Purkinje cell (primary cell): Measurements from ENCODE around the gene LCMT2. TPM values are rescaled to one million over a fixed set of nuclear protein-coding genes. Genes with fewer than 3 reads are reported as not detected.

Experiments
- polyA plus RNA-seq: library from polyadenylated mRNA; unstranded; fragments of >200 nt; fragmentation: Nextera tagmentation; gene quantifications from 2 replicates; pipeline ENCODE4 v1.2.1, GENCODE V29; 2014

The LCMT2 gene, protein sequence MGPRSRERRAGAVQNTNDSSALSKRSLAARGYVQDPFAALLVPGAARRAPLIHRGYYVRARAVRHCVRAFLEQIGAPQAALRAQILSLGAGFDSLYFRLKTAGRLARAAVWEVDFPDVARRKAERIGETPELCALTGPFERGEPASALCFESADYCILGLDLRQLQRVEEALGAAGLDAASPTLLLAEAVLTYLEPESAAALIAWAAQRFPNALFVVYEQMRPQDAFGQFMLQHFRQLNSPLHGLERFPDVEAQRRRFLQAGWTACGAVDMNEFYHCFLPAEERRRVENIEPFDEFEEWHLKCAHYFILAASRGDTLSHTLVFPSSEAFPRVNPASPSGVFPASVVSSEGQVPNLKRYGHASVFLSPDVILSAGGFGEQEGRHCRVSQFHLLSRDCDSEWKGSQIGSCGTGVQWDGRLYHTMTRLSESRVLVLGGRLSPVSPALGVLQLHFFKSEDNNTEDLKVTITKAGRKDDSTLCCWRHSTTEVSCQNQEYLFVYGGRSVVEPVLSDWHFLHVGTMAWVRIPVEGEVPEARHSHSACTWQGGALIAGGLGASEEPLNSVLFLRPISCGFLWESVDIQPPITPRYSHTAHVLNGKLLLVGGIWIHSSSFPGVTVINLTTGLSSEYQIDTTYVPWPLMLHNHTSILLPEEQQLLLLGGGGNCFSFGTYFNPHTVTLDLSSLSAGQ
- polyA plus RNA-seq: 1.9 and 3.5 TPM in 2 replicates

DNA sequence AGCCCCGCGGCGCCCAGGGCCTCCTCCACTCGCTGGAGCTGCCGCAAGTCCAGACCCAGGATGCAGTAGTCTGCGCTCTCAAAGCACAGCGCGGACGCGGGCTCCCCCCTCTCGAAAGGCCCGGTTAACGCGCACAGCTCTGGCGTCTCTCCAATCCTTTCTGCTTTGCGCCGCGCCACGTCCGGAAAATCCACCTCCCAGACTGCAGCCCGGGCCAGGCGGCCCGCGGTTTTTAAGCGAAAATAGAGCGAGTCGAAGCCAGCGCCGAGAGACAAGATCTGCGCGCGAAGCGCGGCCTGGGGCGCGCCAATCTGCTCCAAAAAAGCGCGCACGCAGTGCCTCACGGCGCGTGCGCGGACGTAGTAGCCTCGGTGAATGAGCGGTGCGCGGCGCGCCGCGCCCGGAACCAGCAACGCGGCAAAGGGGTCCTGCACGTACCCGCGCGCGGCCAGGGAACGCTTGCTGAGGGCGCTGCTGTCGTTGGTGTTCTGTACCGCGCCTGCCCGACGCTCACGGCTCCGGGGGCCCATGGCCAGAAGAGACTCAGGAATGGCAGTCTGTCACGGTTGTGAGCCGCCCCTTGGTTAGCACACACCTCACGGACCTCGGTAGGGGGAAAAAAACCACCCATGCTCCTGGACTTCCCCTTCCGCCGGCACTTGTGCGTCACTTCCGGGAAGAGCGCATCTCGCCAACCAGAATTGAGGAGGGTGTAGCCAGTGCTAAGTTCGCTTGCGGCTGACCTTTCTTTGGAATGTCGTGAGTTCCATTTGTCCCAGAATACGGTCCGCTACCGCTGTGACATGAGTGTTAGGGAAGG is at the start of gene LCMT2:
LCMT2 (minus strand) TSS at position 614 of the 820 bp plus-strand sequence; CDS start at position 530, 84 bp downstream.

DNA sequence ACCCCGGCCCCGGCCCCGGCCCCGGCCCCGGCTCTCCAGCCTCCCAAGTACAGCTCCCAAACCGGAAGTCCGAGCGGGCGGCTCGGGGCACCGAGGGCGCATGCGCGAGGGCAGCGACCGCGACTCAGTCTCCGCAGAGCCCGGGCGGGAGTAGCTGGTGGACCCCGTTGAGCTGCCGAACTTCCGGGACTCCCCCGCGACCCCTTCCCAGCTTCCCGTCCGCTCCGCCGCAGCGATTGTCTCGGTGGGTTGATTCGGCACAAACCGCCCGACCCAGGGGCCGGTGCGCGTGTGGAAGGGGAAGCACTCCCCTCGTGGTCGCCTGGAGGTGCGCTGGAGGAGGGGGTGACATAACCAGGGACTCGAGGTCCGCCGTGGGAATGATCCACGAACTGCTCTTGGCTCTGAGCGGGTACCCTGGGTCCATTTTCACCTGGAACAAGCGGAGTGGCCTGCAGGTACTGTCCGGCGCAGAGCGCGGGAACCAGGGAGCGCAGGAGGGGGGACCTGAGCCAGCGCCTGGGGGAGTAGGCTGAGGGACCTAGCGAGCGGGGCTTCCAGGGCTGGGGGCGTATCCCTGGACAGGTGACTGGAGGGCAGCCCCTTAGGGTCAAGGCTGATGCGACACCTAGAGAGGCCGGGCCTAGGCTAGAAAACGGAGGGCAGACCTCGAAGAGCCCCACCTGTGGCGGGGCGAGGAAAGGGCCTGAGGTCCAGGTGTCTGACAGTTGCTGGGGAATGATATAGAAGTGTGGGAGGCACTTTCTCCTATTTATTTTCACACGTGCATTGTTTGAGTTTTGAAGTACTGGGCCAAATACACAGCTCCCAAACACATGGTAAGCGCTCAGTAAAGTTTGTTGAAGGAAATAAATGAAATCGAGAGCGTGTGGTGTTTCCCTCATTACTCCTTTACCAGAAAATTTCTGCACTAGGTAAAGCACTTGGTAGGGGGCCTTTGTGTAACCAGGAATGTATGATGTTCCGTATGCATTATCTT is 40.9 kb upstream of the LCMT2 start, which contains the start of the genes TUBGCP4 and ZSCAN29:
TUBGCP4 (plus strand) TSS at position 127 of the 1,000 bp plus-strand sequence; CDS start at position 381, 254 bp downstream.
ZSCAN29 (minus strand) TSS at position 69 of the 1,000 bp plus-strand sequence. CDS start 1,130 bp downstream, outside the sequence.

DNA sequence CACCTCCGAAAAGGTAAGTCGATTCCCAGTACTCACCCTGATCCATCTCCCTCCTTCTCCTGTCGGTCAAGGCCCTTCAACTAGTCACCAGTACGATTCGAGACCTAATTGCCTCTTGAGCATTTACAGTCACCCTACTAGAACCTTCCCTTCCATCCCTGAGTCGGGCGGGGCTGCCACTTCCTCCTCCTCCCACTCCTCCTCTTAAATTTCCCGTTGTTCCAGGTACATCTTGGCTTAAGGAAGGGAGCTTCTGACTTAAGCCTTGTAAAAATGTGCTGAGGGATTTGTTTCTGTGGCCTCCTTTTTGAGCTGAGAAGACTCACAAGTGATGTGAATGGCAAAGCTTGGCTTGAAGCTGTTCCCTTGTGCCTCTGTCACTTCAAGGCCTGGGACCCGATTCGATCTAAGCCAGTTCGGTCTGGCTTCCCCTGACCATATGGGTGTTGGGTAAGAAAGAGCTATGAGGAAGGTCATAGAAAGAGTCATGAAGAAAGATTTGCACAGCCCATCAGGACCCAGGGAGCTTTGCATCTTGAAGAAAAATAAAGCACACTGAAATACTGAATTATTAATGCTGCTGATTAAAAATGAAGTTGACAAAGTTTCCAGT is 28.1 kb downstream of the LCMT2 start, which contains the start of gene TGM7:
TGM7 (minus strand) TSS at position 51 of the 613 bp plus-strand sequence.

Other genes starting within 250 kb of the LCMT2 start
- gene UBR1, start 224.5 kb downstream of the LCMT2 start, polyA plus RNA-seq: 14.7 and 21.0 TPM in 2 replicates
- 8.7 and 14.8 TPM in 2 replicates for gene TMEM62, start 197.0 kb downstream of the LCMT2 start, polyA plus RNA-seq
- 133 and 186 TPM in 2 replicates for gene CCNDBP1, start 145.2 kb downstream of the LCMT2 start, polyA plus RNA-seq
- gene EPB42, start 109.6 kb downstream of the LCMT2 start, polyA plus RNA-seq: not detected in 2 replicates
- gene TGM5, start 63.6 kb downstream of the LCMT2 start, polyA plus RNA-seq: 0.24 TPM in 1 of 2 replicates, not detected in the other
- not detected in 2 replicates for gene TGM7, start 28.3 kb downstream of the LCMT2 start, polyA plus RNA-seq
- gene ZSCAN29, start 40.5 kb upstream of the LCMT2 start, polyA plus RNA-seq: 2.5 and 2.6 TPM in 2 replicates
- 22.4 and 24.3 TPM in 2 replicates for gene TUBGCP4, start 40.5 kb upstream of the LCMT2 start, polyA plus RNA-seq
- 18.8 and 30.5 TPM in 2 replicates for gene TP53BP1, start 162.6 kb upstream of the LCMT2 start, polyA plus RNA-seq
- gene MAP1A, start 187.0 kb upstream of the LCMT2 start, polyA plus RNA-seq: 27.2 and 34.5 TPM in 2 replicates